HG03460 (cell line): Measurements from ENCODE around the gene UCK1.
"Not testable (repeated sequence)": the region's sequence is repeated elsewhere in the genome, so short reads cannot be mapped to it uniquely, and the experiment has no call there.

Source experiments
- ATAC-seq: cut with Tn5 transposase; IDR thresholded peaks from one replicate; pipeline ENCODE4 v1.9.1; 2021; ENCODE audit not compliant: unreplicated experiment

The UCK1 gene

DNA sequence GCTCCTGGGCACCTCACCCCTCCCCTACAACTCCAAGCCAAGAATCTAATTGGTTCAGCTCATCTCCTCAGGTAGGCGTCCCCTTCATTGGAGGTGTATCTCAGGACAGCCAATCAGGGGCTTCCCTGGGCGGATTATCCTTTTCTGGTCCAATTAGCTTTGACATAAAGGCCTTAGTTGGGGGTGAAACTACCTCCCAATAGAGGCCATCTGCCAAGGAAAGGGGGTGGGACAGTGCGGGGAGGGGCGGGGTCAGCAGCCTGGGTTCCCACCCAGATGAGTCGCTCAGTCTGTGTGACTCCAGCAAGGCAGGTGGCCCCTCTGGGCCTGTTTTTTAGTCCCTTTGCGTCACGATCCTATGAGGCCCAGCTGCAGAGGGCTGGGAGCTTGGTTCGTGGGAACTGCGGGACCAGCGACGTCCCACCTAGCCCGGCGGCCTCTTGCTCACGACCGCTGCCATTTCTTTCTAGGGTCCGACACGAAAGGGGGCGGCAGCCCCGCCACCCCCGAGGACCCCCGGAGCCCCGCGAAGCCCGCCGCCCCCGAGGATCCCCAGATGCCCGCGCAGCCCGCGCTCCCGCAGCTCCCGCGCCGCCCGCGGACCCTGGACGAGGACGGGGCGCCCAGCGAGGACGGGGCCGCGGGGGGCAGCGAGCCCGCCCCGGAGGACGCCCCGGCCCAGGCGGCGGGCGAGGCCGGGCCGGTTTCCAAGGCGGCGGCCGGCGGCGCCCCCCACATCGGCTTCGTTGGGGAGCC, 23.2 kb upstream of the UCK1 start:
- no peak for ATAC-seq

GRCh38 chr9:131552030-131552429, 21.0 kb upstream of the UCK1 start:
- ATAC-seq: no peak

DNA sequence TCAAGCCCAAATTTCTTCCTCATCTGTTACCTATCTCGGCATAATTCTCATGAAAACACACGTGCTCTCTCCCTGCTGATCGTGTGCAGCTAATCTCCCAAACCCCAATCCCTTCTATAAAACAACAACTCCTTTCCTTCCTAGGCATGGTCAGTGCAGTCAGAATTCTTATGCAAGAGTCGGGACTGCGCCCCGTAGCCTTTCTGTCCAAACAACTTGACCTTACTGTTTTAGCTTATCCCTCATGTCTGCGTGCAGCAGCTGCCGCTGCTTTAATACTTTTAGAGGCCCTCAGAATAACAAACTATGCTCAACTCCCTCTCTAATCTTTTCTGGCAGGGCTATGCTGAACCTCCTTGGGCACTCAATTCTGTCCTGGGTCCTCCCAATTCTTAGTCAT, 19.4 kb upstream of the UCK1 start:
- ATAC-seq: not testable (repeated sequence)

GRCh38 chr9:131549186-131549585, 18.1 kb upstream of the UCK1 start:
- ATAC-seq: not testable (repeated sequence)

GRCh38 chr9:131546336-131547084, 15.4 kb upstream of the UCK1 start:
- no peak for ATAC-seq

DNA sequence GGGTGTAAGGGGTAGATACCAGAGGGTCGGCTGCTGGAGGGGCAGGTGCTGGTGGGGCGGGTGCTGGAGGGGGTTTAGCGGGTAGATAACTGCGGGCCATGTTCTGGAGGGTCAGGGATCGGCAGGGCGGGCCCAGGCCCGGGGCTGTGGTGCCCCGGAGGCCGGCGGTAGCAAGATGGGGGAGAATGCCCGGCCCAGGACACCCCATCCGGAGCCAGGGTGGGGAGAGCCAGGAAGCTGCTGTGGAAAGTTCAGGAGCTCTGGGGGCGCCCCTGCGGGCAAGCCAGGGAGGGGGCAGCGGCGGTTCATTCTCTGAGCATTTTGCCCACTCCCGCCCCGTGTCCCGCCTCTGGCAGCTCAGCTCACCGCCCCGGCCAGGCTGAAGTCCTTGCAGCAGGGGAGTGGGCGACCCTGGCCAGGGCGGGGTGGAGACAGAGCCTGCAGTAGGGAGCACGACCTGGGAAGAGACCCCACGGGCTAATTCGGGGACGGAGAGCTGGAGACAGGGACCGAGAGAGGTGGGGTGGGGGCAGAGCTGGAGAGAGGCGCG, 14.8 kb upstream of the UCK1 start:
- no peak for ATAC-seq

DNA sequence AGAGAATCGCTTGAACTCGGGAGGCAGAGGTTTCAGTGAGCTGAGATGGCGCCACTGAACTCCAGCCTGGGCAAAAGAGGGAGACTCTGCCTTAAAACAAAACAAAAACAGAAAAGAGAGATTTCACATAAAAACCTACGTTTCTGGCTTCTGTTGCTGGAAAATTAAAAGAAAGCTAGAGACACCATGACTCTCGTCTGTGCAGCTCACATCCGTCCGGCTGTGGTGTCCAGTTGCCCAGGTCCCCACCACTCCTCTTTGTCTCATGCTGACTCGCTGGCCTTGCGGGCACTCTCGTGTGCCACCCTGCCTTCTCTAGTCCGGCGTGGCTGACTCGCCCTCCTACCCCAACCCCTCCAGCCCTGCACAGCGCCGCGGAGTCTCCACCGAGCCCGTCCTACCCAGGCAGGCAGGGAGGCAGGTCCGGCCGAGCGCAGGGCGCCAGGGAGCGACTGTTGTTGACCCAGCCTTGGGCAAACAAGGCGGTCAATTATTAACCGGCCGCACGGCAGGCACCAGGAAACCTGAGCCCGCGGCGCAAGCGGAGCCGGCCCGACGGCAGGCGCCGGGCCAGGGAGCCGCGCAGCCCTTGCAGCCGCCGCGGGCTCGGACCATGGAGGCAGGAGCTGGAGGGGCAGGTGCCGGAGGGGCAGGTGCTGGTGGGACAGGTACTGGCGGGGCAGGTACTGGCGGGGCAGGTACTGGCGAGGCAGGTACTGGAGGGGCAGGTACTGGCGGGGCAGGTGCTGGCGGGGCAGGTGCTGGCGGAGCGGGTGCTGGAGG, 14.1 kb upstream of the UCK1 start, which contains the start of gene PRRT1B:
Gene PRRT1B, plus strand, starts transcription at position 521 of the 783 bp plus-strand sequence. Its CDS starts 93 bp downstream, at position 614.
- ATAC-seq: no peak

DNA sequence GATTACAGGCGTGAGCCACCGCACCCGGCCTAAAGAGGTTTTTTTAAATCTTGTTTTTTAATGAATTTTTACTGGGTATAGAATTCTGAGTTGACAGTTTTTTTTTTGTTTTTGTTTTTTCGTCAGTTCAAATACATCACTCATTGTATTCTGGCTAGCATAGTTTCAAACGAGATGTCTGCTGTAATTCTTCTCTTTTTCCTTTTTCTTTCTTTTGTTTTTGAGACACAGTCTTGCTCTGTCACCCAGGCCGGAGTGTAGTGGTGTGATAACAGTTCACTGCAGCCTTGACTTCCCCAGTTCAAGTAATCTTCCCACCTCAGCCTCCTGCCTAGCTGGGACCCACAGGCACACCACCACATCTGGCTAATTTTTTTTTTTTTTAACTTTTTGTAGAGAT, 12.1 kb upstream of the UCK1 start:
- no peak for ATAC-seq

GRCh38 chr9:131539223-131539923, 8.3 kb upstream of the UCK1 start:
- no peak for ATAC-seq

- no peak for ATAC-seq
These were observed 6.9 kb upstream of the UCK1 start for GRCh38 chr9:131537946-131538345.

GRCh38 chr9:131534721-131535237, 3.7 kb upstream of the UCK1 start:
- ATAC-seq: no peak

DNA sequence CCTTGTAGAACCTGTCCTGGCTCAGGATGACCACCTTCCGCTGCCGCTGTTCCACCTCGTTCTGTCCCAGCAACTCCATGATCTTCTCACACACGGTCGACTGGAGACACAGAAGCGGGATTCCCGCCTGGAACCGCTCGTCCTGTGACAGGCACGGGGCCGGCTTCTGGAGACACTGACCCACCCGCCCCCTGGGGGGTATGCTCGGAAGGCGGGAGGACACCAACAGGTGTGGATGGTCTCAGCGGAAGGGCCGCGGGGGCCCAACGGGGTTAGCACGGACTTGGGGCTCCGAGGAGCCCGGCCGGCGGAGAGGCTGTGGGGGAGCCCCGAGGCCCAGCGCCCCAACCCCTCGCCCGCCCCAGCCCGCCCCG, 530 bp downstream of the UCK1 start:
- peak; percentile 22 for ATAC-seq

DNA sequence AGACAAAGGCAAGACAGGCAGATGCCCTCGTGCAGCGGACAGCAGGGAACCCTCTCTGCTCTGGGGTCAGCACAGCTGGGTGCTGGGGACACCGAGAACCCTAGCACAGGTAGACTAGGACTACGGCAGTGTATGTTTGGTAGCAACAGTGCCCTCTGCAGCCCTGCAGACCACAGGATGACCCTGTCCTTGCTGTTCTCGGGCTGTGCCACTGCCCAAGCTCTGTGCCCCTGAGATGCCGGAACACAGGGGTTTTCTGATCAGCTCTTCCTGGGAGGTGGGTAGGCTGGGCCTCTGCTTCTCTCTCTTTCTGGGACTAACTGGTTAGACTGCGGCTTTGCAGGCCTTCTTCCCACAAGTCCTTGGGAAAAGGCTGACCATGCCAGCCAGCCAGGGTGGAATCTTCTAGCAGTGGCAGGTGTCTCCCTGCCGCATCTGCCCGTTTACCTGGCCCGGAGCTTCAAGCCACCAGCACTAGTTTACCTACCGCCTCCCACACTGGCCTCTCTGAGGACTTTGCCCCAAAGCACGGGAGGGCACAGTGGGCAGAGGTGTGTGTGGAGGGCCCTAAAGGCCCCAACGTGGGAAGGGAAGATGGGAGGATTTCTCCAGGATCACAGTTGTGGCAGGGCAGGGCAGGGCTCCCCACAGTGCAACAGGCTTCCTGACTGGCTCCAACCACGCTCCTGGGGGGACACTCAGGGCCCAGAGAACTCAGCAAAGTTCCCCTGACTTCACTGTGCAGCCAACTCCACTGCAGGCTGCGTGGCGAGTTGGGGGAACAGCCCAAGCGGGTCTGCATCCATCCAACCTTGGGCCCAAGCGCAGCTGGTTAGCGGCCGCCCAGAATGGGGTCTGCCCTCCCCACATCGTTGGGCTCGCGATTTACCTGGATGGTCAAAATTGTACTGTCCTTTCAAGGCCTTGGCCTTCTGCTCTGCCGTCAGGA, 1.2 kb downstream of the UCK1 start:
- no peak for ATAC-seq

DNA sequence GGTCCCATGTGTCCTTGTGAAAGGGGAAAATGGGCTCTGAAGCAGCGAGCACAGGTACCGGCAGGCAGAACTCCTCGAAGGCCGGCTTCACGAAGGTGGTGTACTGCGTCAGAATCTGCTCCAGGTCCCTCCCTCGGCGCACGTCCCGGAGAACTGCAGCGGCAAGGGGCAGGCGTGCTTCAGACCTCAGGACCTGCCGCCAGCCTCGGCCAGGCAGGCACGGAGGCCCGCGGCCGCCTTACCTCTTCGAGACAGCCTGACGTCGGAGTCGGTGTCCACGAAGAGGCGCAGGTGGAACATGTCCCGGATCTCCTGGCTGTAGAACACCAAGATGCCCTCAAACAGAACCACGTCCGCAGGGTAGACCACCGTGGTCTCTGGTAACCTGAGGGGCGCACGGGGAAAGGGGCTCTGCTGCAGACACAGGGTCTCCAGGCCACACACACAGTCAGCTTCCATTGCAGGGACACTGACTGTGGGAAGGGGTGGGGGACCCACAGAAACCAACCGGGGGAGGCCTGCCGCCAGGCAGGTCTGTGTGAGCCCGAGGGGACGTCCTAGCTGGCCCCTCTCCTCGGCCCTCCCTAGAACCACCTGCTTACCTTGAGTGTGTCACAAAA, 2.1 kb downstream of the UCK1 start:
- no peak for ATAC-seq

DNA sequence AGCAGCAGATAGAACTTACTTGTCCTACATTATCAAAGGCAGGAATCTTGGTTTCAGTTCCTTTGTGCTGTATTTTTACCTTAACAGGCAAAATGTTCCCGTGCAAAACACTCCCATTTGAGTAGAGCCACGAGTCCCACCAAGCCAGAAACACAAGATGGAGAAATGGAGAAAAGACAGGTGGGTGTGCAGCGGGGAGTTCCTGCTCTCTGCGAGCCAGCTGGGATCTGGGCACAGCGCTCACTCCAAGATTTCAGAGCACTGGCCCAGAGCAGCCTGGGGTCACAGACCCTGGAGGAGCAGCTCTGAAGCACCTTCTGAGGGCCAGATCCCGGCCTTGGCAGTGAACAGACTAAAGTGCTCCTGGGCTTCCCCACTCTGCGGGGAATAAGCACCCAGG, 2.9 kb downstream of the UCK1 start:
- no peak for ATAC-seq

- no peak for ATAC-seq
These were observed 5.2 kb downstream of the UCK1 start for GRCh38 chr9:131525643-131526565.

DNA sequence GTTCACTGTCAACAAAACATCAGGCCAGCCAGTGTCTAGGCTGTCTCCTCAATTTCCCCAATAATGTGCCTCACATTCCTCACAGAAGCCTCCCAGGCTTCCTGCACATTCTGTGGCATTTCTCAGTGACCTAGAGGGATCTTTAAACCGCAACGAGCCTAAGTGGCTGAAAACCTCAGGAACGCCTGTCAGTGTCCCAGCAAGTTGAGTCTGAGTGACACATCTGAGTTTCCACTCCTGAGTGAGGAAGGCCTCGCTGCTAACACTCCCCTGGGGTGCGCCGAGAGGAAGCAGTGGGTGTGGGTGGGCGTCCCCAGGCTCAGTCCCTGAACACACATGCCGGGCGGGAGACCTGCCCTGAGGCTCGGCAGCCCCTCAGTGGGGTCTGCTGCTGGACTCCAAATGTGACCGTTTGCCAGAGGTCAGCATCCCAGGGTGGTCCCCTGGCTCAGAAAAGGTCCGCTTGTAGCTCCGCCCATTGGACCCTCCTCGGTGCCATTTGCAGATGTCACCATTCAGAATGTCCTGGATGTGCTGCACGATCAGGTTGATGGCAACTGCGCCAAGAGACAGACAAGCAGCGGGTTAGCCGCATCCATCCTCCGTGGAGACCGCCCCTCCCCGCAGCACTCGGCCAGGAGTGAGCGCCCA, 6.3 kb downstream of the UCK1 start:
- ATAC-seq: no peak
